T-helper 2 cell (primary cell): Measurements from ENCODE around the gene C5orf15.
"Not testable (repeated sequence)": the region's sequence is repeated elsewhere in the genome, so short reads cannot be mapped to it uniquely, and the experiment has no call there.

Experiments
- DNase-seq, 5 experiments: peaks; one replicate each; pipeline versions ENCODE4 v3.0.0 to v3.0.0-alpha.2; 2012 to 2022

Gene C5orf15

DNA sequence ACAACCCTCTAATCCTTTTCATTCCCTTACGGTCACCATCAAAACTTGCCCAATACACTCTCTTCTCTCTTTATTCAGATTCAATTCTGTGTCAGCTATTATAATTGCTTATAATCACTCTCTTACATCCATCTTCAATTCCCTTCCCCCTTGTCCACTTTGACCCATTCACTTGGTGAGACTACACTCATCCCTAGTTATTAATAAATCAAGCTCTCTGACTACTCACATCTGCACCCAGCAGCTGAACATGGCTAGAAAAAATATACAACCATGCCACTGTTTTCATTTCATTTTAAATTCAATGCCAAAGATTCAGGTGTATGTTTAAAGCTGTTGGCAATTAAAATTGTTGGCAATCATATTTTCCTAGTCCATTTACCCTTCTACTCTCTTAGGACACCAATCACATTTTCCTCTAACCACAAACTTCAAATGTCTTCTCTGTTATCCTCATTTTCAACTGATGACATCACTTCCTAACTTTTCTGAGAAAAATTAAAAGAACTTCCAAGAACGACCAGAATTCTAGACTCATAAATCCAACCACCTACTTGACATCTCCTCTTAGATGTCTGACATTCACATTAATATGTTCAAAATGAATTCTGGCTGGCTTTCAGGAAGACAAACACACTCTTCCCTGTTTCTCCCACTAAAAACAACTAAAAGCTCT, 5.5 kb downstream of the C5orf15 start:
- no peak for DNase-seq

DNA sequence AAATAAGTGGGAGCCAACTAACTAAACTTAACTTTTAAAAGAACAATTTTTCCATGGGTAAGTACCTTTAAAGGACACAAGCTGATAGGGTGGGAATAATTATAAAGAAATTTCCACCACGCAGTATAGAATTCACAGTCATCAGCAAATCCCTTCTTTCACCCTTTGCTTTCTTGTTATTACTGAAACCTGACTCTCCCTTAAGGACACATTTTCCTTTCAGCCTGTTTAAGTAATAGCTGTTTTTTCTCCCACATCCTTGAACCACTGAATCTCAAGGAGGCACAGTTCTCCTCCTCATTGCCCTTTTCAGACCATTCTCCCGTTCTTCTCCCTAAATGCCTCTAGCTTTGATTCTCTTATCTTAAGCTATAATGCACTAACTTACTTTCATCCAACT, 6.3 kb downstream of the C5orf15 start:
- no peak for DNase-seq

DNA sequence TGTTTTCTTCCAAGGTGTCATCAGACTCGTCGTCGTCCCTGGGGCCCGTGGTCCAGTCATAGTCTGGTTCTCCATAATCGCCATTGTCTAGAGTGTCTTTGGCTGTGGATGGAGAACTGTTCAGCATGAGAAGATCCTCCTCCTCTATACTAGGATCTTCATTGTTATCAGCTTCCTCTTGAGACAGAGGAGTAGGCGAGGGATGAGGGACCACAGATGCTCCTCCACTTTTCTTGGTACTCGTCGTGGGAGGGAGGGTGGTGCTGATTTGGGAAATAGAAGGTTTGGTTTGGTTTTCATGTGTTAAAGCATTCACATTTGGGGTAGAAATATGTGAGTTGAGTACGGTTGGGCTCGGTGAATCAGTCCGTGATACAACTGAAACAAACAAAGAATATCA, 8.8 kb downstream of the C5orf15 start:
- peak in 1 of 5 experiments; percentile 11 for DNase-seq

DNA sequence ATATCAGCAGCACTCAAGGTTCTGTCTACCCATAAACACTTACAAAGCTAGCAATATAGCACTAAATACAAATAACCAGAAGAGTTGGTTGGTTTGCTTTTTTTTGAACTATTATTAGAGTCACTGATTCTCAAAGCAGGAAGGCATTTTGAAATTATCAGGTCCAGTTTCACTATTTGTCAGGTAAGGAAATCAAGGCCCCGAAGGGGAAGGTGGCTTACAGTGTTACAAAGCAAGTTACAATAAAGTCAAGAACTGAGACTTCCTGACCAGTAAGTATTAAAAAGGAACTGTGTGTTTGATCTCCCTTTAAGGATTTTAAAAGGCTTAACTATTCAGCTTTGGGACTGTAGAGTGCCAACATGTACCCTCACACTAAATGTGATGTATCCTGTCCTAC, 10.8 kb downstream of the C5orf15 start:
- DNase-seq: peak in 1 of 5 experiments; percentile 22

DNA sequence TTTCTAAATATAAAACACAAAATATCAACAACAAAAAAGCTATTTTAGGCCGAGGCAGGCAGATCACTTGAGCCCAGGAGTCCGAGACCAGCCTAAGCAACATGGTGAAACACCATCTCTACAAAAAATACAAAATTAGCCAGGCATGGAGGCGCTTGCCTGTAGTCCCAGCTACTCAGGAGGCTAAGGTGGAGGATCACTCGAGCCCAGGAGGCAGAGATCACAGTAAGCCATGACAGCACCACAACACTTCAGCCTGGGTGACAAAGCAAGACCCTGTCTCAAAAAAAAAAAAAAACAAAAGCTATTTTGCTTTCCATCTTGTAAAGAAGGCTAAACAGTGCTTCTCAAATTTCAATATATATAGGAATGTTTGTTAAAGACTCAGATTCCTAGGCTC, 11.3 kb downstream of the C5orf15 start:
- no peak for DNase-seq

DNA sequence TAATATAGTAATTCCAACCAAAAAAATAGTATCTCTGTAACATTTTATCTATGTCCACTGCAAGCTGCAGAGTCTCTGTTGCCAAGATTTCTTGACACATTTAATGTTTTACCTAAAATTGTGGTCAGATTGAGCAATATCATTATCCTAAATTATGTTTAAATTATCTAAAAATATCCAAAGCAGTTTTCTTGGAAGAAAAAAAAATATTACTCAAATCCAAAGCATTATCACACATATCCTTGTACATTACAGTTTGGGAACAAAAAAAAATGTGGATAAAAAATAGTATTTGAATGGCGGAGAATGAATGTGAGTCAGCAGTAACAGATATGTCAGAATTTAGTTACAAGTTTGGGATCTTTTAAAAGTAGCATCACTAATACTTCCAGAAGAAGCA, 12.2 kb downstream of the C5orf15 start:
- not testable (repeated sequence) for DNase-seq

GRCh38 chr5:133953568-133954145, 14.8 kb downstream of the C5orf15 start:
- no peak for DNase-seq

GRCh38 chr5:133952729-133953567, 15.5 kb downstream of the C5orf15 start:
- no peak for DNase-seq

DNA sequence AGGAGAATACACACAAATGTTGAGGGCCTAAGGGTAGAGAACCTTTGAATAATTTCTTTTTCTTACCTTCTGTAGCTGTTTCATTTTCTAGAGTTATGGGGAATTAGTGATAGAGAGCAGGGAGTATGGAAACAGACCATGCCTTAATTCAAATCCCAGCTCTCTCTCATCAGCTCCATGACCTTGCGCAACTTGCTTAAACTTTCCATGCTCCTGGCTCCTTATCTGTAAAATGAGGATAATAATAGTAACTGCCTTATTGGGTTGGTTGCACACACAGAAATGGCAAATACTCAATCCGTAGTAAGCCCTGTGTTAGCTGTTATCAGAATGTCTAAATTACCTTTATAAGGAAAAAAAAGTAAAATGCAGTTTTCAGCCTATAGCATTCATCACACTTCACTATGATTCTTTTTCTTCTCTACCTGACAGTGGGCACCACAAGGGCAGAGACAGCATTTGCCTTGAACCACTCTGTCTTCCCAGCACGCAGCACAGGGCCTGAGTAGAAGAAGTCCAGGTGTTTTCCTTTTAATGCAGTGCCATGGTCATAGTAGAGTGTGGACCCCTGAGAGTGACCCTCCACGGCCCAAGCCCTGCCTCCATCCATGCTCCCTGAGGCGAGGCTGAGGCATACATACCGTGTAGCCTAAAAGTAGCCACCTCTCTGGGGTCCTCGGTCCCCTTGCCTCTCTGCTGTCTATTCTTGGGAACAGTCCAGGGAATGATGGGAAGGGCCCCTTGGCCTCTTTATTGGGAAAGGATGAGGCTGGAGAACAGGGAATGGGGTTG, 17.4 kb downstream of the C5orf15 start:
- no peak for DNase-seq

GRCh38 chr5:133948721-133949120, 19.7 kb downstream of the C5orf15 start:
- no peak for DNase-seq

DNA sequence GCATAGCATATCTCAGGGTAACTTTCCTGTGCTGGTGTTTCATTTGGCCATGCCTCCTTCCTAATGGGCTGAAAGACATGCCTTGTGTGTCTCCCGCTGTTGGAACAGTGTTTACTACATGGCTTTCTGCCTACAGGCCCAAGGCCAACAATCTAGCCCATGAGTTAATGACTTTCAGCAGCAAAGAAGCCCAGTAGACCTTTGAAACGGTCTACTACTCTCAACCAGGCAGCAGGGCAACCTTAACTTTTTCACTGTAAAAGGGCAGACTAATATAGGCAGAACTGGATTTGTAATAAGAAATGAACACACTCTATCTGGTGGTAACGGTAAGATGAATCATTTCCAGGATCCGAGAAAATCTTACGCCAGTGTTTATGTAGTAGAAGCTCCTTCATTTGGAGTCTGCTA, 21.0 kb downstream of the C5orf15 start:
- DNase-seq: no peak

DNA sequence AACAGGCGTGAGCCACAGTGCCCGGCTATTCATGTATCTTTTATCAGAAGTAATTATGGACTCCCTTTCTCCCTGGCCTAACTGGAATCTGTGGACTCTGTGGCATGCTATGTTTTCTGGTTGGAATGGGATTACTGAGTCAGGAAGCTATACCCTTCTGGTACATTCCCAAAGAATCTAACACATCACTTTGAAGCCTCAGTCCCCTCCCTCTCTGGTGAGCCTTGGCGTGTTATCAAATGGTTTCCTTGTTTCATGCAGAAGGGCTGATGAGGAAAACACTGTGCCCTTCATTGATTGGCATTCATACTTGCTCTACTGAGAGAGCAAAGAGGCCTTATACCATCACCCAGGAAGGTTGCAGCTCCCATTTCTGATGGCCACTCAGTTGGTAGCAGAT, 22.9 kb downstream of the C5orf15 start:
- no peak for DNase-seq

DNA sequence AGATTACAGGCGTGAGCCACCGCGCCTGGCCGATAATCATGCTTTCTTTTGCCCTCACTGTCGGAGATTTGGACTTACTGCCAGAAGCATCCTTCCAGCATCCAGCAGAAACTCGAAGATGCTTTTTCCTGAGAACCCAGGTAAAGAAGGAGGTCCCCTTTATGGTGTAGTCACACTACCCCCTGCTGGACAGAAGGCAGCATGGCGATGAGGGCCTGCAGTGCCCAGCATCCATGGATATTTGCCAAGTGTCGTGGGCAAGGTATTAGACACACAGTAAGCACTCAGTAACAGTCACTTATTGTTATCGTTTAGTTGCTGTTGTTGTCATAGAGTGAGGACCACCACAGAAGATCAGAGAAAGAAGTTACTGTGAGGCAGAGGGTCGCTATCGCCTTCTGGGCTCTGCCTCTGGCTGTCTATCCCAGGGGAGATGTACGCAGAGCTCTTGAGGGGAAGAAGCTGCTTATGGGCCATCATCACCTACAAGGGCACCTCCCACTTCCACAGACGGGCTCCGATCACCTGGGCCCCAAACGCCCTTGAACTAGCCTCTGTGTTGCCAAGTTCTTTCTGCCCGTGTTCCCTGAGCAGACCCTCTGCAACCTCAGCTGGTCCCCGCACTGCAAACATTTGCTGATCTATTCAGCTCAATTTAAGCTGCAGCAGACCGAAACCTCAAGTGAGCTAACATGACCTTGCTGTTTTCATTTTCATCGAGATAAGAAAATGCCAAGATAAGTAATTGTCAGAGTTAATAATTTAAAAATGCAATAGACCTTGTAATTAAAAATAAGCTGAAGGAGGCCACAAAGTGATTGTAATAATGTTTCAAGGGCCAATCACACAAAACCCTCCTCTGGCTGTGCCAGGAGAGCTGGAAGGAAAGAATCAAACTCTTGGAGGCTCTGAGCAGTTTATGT, 23.9 kb downstream of the C5orf15 start:
- DNase-seq: peak in 2 of 5 experiments; percentile 27 to 44

GRCh38 chr5:133943475-133943817, 25.0 kb downstream of the C5orf15 start:
- no peak for DNase-seq

DNA sequence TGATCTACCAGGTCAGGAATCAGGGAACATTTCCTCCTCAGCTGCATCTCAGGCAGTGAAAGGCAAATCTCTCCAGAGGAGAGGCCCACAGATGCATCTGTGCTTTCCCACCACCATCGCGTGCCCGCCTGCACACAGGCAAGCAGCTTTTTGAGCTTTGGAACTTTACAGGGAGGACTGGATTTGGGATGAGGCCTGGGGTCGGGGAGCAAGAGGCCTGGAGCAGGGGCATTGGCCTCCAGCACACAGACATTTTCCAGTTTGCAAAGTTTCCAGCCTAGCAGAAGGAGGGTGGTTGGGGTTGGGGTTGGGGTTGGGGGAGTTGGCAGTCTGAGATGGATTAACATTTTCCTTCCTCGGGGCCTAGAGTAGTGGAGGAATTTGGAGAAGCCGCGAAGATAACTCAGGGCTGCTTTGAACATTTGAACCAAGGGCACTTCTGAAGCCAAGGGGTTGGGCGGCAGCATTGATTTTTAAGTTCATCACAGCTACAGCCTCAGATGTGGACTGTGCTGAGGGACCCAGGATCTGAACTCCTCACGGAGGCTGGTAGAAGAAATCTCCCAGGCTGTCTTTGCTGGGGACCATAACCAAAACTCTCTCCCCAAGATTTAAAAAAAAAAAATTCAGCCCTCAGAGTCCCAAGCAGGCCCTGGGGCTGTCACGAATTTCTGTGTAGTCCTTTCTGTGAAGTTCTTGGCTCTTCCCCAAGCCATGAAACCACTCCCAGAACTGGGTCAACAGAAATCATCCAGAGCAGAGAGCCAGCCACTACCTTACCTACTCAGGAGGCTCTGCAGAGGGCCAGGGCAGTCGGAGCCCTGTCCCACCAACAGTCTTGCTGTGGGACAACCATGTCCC, 25.6 kb downstream of the C5orf15 start:
- DNase-seq: no peak

DNA sequence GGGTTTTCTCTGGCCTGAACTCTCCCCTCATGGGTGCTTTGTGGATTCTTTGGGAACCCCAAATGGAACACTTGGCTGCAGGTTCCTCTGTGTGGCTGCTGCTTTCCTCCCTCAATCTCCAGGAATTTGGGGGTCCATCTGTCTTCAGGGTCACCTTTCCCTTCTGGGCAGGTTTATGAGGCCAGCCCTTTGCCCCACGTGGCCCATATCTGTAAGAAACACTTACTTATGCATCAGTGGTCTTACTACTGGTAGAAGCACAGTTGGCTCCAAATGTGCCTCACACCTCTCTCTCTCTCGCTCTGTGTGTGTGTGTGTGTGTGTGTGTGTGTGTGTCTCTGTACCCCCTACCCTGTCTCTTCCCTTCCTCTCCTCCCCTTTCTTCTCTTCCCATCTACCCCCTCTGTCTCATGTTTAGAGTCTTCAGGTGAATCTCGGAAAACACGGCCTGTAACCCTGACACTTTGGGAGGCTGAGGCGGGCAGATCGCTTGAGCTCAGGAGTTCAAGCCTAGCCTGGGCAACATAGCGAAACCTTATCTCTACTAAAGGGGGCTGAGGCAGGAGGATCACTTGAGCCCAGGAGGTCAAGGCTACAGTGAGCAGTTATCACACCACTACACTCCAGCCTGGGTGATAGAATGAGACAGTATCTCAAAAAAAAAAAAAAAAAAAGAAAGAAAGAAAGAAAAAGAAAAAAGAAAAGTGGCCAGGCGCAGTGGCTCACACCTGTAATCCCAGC, 26.8 kb downstream of the C5orf15 start:
- DNase-seq: no peak

DNA sequence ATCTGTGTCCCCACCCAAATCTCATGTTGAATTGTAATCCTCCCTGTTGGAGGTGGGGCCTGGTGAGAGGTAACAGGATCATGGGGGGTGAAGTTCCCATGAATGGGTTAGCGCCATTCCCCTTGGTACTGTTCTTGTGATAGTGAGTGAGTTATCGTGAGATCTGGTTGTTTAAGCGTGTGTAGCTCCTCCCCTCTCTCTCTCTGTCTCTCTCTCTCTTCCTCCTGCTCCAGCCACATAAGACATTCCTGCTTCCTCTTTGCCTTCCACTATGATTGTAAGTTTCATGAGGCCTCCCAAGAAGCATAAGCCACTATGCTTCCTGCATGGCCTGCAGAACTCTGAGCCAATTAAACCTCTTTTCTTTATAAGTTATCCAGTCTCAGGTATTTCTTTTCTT, 28.8 kb downstream of the C5orf15 start:
- no peak for DNase-seq

DNA sequence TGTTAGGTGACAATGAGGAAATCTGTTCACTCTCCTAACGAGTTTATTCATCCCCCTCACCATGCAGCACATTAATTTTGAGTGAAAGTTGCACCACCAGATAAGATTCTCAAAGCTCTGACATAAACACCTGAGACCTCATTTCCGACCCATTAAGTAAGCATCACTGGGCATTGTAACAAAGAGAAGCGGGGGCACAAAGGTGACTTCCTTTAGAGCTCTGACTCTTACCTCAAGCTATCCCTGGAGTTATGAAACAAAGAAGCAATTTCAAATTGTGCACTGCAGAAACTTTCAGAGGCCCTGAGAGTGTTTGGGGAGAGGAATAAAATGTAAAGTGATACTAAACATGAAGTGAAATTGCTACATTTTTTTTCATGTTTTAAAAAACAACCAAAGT, 29.5 kb downstream of the C5orf15 start:
- no peak for DNase-seq

DNA sequence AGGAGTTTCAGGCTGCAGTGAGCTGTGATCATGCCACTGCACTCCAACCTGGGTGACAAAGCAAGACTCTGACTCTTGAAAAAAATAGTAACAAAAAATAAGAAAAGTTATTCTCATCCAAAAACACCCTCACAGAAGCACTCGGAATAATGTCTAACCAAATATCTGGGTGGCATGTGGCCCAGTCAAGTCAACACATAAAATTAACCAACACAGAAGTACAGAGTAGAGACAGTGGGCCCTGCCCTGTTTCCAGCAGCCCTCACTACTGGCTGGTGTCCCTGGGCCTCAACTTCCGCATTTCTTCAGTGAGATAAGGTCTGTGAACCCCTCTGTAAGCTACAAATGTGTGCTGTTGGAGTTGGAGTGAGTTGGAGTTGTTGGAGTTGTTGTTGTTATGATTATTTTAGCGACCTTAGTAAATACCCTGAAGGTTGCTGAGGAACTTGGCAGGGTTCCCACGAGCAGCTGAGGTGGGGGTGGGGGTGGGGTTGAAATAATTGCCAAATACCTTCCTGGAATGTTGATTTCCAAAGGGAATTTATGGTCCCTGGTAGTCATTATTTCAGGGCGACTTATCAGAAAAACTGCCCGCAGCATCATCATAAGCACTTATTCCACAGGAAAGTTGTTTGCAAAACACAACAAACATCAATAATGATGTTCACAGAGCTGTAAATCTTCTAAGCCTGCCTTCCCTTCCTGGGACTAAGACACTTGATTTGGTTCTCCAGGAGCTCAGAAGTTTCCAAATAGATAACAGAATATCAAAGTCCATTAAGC, 30.2 kb downstream of the C5orf15 start:
- no peak for DNase-seq
